Ovary (tissue), 9 donors: ENCODE data around the gene AUTS2. TPM values are rescaled to one million over a fixed set of nuclear protein-coding genes. Genes with fewer than 3 reads are reported as not detected.
"Not testable (repeated sequence)": the region's sequence is repeated elsewhere in the genome, so short reads cannot be mapped to it uniquely, and the experiment has no call there.

ENCODE experiments used
- DNase-seq, 5 donors: peaks; one replicate each; pipeline ENCODE4 v3.0.0-alpha.2; 2019 to 2020
- H3K27ac ChIP-seq, 2 donors: fragments of 200-600 bp; one replicate each; pipeline versions ENCODE4 v1.5.1 to v1.8.0; 2019 to 2022
- H3K27me3 ChIP-seq: fragments of 200-600 bp; one replicate; pipeline ENCODE4 v1.8.0; 2022
- H3K36me3 ChIP-seq: fragments of 200-600 bp; sonication (generic); one replicate; pipeline ENCODE4 v1.5.1; 2019
- H3K4me1 ChIP-seq: one replicate; pipeline ENCODE4 v1.8.1; 2013; ENCODE audit warnings: mild to moderate bottlenecking, moderate library complexity; ENCODE audit not compliant: insufficient read depth
- H3K4me3 ChIP-seq: fragments of 200-600 bp; sonication (generic); one replicate; pipeline ENCODE4 v1.5.1; 2017
- H3K9me3 ChIP-seq, 2 donors: fragments of 200-600 bp in 1 of 2; sonication (generic) in 1 of 2; one replicate each; pipeline versions ENCODE4 v1.5.1 to v1.8.1; 2013 to 2019; ENCODE audit warnings: mild to moderate bottlenecking in 1 of 2, moderate library complexity in 1 of 2
- EP300 ChIP-seq: sonication (generic); formaldehyde crosslinking; IDR thresholded peaks from one replicate; pipeline ENCODE4 v1.6.1; 2017; ENCODE audit warnings: antibody characterized with exemption
- POLR2A ChIP-seq: fragments of 450-650 bp; IDR thresholded peaks from one replicate; pipeline ENCODE4 v1.6.1; 2017; ENCODE audit warnings: antibody characterized with exemption, mild to moderate bottlenecking, moderate library complexity
- WGBS, 3 donors: extraction: QIAGEN DNeasy Blood & Tissue Kit in 1 of 3; methylation state at CpG; one replicate each; pipeline versions ENCODE4 v1.1.5 to v1.1.7; 2013 to 2017; 5-methylcytosine and 5-hydroxymethylcytosine counted together
- intact Hi-C, 4 donors: fragments of 100-400 bp; cut with DNase I; formaldehyde crosslinking; loops; one replicate each; pipeline versions ENCODE4 v1.11.0 to v1.15.1; 2022 to 2023
- polyA plus RNA-seq, 2 donors: library from polyadenylated mRNA; stranded (reverse); fragments of 200-250 nt in 1 of 2; fragments of 350-450 nt in 1 of 2; fragmentation: Illumina TruSeq in 1 of 2; extraction: RNeasy Lipid Tissue Mini Kit (QIAGEN cat#74804) in 1 of 2; gene quantifications; one replicate each; pipeline ENCODE4 v1.2.3, GENCODE V29; 2013 to 2014
- total RNA-seq, 7 donors: library from RNA; depleted of rRNA in 2 of 7; stranded (reverse); fragments of >200 nt in 2 of 7; fragmentation: NEBNext Ultra II Directional in 3 of 7; extraction: Animal tissue kit (Norgen Biotek cat#: 25700) in 3 of 7; gene quantifications; one replicate each; pipeline versions ENCODE4 v1.1.0 to v1.2.4, GENCODE V29; 2016 to 2023
- TF ChIP-seq, protein P1 (sequence below), 3 donors: fragments of 450-650 bp in 2 of 3; fragments of 200-600 bp in 1 of 3; IDR thresholded peaks; one replicate each; pipeline versions ENCODE4 v1.5.1 to v1.8.0; 2016 to 2022; ENCODE audit warnings: antibody characterized with exemption in 3 of 3, mild to moderate bottlenecking in 1 of 3
- donor health status: DM: no; HTN: no; CAD: no; lungs with moderate emphysema.
- donor health status: DM: no; HTN: no; CAD: no.
- donor health status: Bipolar disorder and iron deficiency.
- donor health status: DM: yes; HTN: yes; CAD: no.
- donor health status: DM: no; HTN: no; CAD: no.
- donor health status: DM: yes; HTN: yes; CAD: no.

Gene AUTS2
- total and polyA plus RNA-seq, 9 donors: 18.3 to 60.9 (median 44.9) TPM

DNA sequence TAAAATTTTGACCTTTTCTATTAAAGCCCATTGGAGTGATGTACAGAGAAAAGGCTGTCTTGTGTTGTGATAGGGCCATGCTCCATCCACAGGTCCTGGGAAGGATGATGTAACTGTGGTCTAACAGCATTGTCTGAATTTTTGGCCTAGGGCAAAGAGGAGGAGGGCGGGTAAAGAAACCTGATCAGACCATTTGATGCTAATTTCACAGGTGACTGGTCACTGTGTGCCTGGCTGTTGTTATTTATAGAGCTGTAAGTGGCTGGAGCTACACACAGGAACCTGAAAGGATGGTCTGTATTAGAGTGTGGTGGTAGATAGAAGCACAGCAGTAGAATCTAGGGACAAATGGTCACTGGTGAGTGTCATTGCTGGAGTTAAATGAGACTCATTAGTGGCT lies 182.1 kb downstream of the AUTS2 start:
- 95 to 100% (median 97%) methylated on average over 1 of the region's 1 CpG for WGBS, 3 donors
- H3K9me3 ChIP-seq: no peaks in the 10 kb centered on the region
- no peak for TF ChIP-seq EP300
- TF ChIP-seq, protein P1, sequence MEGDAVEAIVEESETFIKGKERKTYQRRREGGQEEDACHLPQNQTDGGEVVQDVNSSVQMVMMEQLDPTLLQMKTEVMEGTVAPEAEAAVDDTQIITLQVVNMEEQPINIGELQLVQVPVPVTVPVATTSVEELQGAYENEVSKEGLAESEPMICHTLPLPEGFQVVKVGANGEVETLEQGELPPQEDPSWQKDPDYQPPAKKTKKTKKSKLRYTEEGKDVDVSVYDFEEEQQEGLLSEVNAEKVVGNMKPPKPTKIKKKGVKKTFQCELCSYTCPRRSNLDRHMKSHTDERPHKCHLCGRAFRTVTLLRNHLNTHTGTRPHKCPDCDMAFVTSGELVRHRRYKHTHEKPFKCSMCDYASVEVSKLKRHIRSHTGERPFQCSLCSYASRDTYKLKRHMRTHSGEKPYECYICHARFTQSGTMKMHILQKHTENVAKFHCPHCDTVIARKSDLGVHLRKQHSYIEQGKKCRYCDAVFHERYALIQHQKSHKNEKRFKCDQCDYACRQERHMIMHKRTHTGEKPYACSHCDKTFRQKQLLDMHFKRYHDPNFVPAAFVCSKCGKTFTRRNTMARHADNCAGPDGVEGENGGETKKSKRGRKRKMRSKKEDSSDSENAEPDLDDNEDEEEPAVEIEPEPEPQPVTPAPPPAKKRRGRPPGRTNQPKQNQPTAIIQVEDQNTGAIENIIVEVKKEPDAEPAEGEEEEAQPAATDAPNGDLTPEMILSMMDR (IDR thresholded peaks at IDR 0.05): no peak
- no peak for TF ChIP-seq POLR2A
- DNase-seq: no peak
- H3K4me3 ChIP-seq: no peak overlapping the region
- H3K27ac ChIP-seq: peak overlapping the region in 1 of 2 donors; percentile 35
- H3K36me3 ChIP-seq: no peaks in the 10 kb centered on the region
- intact Hi-C loops: no loop called here
- no peaks in the 10 kb centered on the region for H3K27me3 ChIP-seq
- peaks cover 30% of the 10 kb centered on the region for H3K4me1 ChIP-seq

DNA sequence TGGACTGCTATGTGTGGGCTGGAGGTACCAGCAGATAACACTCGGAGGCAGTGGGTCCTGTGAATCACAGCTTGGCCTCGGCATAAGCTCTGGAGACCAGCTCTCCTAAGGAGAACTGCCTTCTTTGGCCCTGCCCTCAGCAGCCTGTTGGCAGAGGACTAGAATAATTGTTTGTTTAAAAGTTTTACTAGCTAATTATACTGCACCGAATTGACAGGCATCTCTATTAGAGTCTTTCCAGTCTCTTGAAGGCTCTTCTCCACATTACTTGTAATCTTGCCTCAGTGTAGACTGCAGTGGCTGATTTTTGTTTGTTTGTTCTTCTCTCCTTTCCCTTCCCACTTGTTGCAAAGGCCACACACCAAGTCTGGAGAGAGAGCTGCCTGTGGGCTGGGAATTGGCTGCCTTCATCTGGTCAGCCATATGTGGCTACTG lies 183.2 kb downstream of the AUTS2 start:
- Histone ChIP-seq H3K9me3 (no peaks in the 10 kb centered on the region), H3K36me3 (no peaks in the 10 kb centered on the region), H3K27ac (peak overlapping the region in 1 of 2 donors; percentile 35), H3K27me3 (no peaks in the 10 kb centered on the region), H3K4me3 (no peak overlapping the region), H3K4me1 (peaks cover 27% of the 10 kb centered on the region)
- intact Hi-C loops: no loop called here
- 5 to 14% (median 6%) methylated on average over 3 of the region's 3 CpGs for WGBS, 3 donors
- DNase-seq: peak; percentile 23 to 42 (median 36)
- no peak for TF ChIP-seq POLR2A

- H3K4me3 ChIP-seq: no peak overlapping the region
- no peak overlapping the region for H3K27ac ChIP-seq
- no peaks in the 10 kb centered on the region for H3K27me3 ChIP-seq
- no peaks in the 10 kb centered on the region for H3K9me3 ChIP-seq
- intact Hi-C loops: no loop called here
- TF ChIP-seq, protein P1 (IDR thresholded peaks at IDR 0.05): no peak
- TF ChIP-seq POLR2A (no peak), EP300 (no peak)
- WGBS, 3 donors: 17 to 25% (median 19%) methylated on average over 7 of the region's 7 CpGs
- peak; percentile 60 to 84 (median 60) for DNase-seq
- H3K36me3 ChIP-seq: no peaks in the 10 kb centered on the region
- peaks cover 29% of the 10 kb centered on the region for H3K4me1 ChIP-seq
Measured at GRCh38 chr7:69782917-69783684, 184.8 kb downstream of the AUTS2 start.

GRCh38 chr7:69786130-69786529 lies 187.9 kb downstream of the AUTS2 start:
- H3K9me3 ChIP-seq, DNase-seq, H3K27ac ChIP-seq, H3K4me3 ChIP-seq, intact Hi-C loops, H3K27me3 ChIP-seq, H3K36me3 ChIP-seq: not testable (repeated sequence)
- WGBS, 3 donors: 96 to 99% (median 97%) methylated on average over 6 of the region's 6 CpGs
- peaks cover 33% of the 10 kb centered on the region for H3K4me1 ChIP-seq

GRCh38 chr7:69786730-69787395 lies 188.6 kb downstream of the AUTS2 start:
- no peak overlapping the region for H3K27ac ChIP-seq
- intact Hi-C loops: no loop called here
- peaks cover 28% of the 10 kb centered on the region for H3K4me1 ChIP-seq
- no peak for DNase-seq
- H3K27me3 ChIP-seq: no peaks in the 10 kb centered on the region
- H3K9me3 ChIP-seq: no peaks in the 10 kb centered on the region
- no peak overlapping the region for H3K4me3 ChIP-seq
- H3K36me3 ChIP-seq: no peaks in the 10 kb centered on the region
- WGBS, 3 donors: 47 to 90% (median 78%) methylated on average over 3 of the region's 3 CpGs
- TF ChIP-seq EP300: no peak
- TF ChIP-seq POLR2A: no peak
- TF ChIP-seq, protein P1 (IDR thresholded peaks at IDR 0.05): no peak
